ENCODE data around the gene GMPR2.
A peak's percentile ranks its signal among the peaks of the same experiment; 100 is the strongest.

Gene GMPR2

GRCh38 chr14:24270537-24271133 lies 37.9 kb downstream of the GMPR2 start:
- DNase-seq, result no peak

- peak; percentile 96 for DNase-seq
These were observed 38.6 kb downstream of the GMPR2 start, which contains the start of gene RABGGTA for GRCh38 chr14:24271134-24271833. Gene RABGGTA (minus strand): TSS chr14:24271597. CDS start chr14:24271115, 482 bp downstream.

GRCh38 chr14:24271834-24272263 lies 39.1 kb downstream of the GMPR2 start:
- no peak for DNase-seq

GRCh38 chr14:24272467-24272866 lies 39.7 kb downstream of the GMPR2 start:
- no peak for DNase-seq

GRCh38 chr14:24273422-24273998 lies 40.8 kb downstream of the GMPR2 start:
- DNase-seq, result no peak

GRCh38 chr14:24274101-24274543 lies 41.4 kb downstream of the GMPR2 start:
- DNase-seq, result peak; percentile 76

GRCh38 chr14:24277071-24277470 lies 44.3 kb downstream of the GMPR2 start:
- DNase-seq, result no peak

- DNase-seq, result no peak
These were observed 45.0 kb downstream of the GMPR2 start for GRCh38 chr14:24277606-24278321.

- no peak for DNase-seq
These were observed 45.7 kb downstream of the GMPR2 start for GRCh38 chr14:24278424-24278823.

GRCh38 chr14:24279301-24280186 lies 46.8 kb downstream of the GMPR2 start:
- peak; percentile 80 for DNase-seq

GRCh38 chr14:24280797-24281460 lies 48.2 kb downstream of the GMPR2 start:
- DNase-seq, result no peak

GRCh38 chr14:24281636-24282035 lies 48.9 kb downstream of the GMPR2 start:
- DNase-seq, result no peak

GRCh38 chr14:24282736-24283135 lies 50.0 kb downstream of the GMPR2 start:
- no peak for DNase-seq

- DNase-seq, result no peak
These were observed 51.2 kb downstream of the GMPR2 start for GRCh38 chr14:24283796-24284460.

GRCh38 chr14:24284501-24285035 lies 51.8 kb downstream of the GMPR2 start:
- DNase-seq, result no peak

GRCh38 chr14:24285351-24285750 lies 52.6 kb downstream of the GMPR2 start:
- DNase-seq, result no peak

GRCh38 chr14:24286996-24287395 lies 54.3 kb downstream of the GMPR2 start:
- no peak for DNase-seq
